H1 (cell line): ENCODE results near the gene STK32C. TPM values are rescaled to one million over a fixed set of nuclear protein-coding genes. Genes with fewer than 3 reads are reported as not detected.

Experiments used
- CTCF ChIA-PET: fragments of 300-600 bp; sonication (Branson Sonifier 250); formaldehyde crosslinking; loops from one replicate; lab custom pipeline; 2021; ENCODE audit not compliant: partially characterized antibody; lab: Charles Lee
- POLR2A ChIA-PET: fragments of 300-600 bp; sonication (Branson Sonifier 250); formaldehyde crosslinking; loops from one replicate; lab custom pipeline; 2021; ENCODE audit warnings: inconsistent platforms; ENCODE audit not compliant: partially characterized antibody; lab: Charles Lee
- DNase-seq, 2 experiments: peaks; one replicate each; pipeline versions ENCODE4 v3.0.0 to v3.0.0-alpha.2; 2010 to 2022; ENCODE audit warnings: low spot score in 2 of 2, low read depth in 1 of 2, mixed read lengths in 1 of 2
- FAIRE-seq: peaks from 2 replicates; lab custom pipeline; 2011; peaks lifted over from hg19 to GRCh38; lab: Jason Lieb, UNC
- H2AFZ ChIP-seq: 2 replicates; pipeline ENCODE4 v1.8.1; 2012; ENCODE audit warnings: low read length, inconsistent platforms
- H2AK5ac ChIP-seq: 2 replicates; pipeline ENCODE4 v1.6.1; 2013; ENCODE audit warnings: low read depth, low read length
- H2BK120ac ChIP-seq: replicated peaks from 2 replicates; pipeline ENCODE3; 2013; ENCODE audit warnings: low read depth, low read length, inconsistent platforms
- H2BK12ac ChIP-seq: 2 replicates; pipeline ENCODE4 v1.6.1; 2013; ENCODE audit warnings: low read depth, low read length
- H2BK15ac ChIP-seq: 2 replicates; pipeline ENCODE4 v1.6.1; 2013; ENCODE audit warnings: low read length
- H2BK20ac ChIP-seq: 2 replicates; pipeline ENCODE4 v1.6.1; 2013; ENCODE audit warnings: low read length
- H2BK5ac ChIP-seq: 2 replicates; pipeline ENCODE4 v1.6.1; 2013; ENCODE audit warnings: low read depth, low read length
- H3K14ac ChIP-seq: 2 replicates; pipeline ENCODE4 v1.6.1; 2013; ENCODE audit warnings: inconsistent platforms; ENCODE audit not compliant: insufficient read length
- H3K18ac ChIP-seq: 2 replicates; pipeline ENCODE4 v1.6.1; 2013; ENCODE audit warnings: low read length; ENCODE audit errors: extremely low read depth
- H3K23ac ChIP-seq: 2 replicates; pipeline ENCODE4 v1.6.1; 2013; ENCODE audit warnings: inconsistent platforms; ENCODE audit not compliant: insufficient read length
- H3K23me2 ChIP-seq: 2 replicates; pipeline ENCODE4 v1.6.1; 2013; ENCODE audit warnings: low read depth, low read length
- H3K27ac ChIP-seq: 2 replicates; pipeline ENCODE4 v1.6.1; 2011; ENCODE audit warnings: low read depth, low read length, inconsistent platforms
- H3K27me3 ChIP-seq, 4 experiments: replicated peaks in 1 of 4; 1 replicate in 1 of 4; 2 replicates in 3 of 4; pipeline versions ENCODE4 v1.6.1 to v1.8.1; 2011 to 2013; ENCODE audit warnings: low read length in 3 of 4, mild to moderate bottlenecking in 3 of 4, inconsistent platforms in 2 of 4, mixed read lengths in 2 of 4, moderate library complexity in 1 of 4; ENCODE audit not compliant: control insufficient read depth in 3 of 4, insufficient read depth in 3 of 4; ENCODE audit errors: extremely low read depth in 1 of 4
- H3K36me3 ChIP-seq, 4 experiments: 2 replicates each; pipeline versions ENCODE4 v1.6.1 to v1.8.1; 2011 to 2013; ENCODE audit warnings: mild to moderate bottlenecking in 4 of 4, low read length in 3 of 4, moderate library complexity in 2 of 4, control low read depth in 1 of 4, inconsistent platforms in 1 of 4; ENCODE audit not compliant: insufficient read depth in 4 of 4, control insufficient read depth in 2 of 4
- H3K4ac ChIP-seq: replicated peaks from 2 replicates; pipeline ENCODE3; 2013; ENCODE audit warnings: low read length, low read depth, mixed read lengths, inconsistent platforms; ENCODE audit not compliant: insufficient read length
- H3K4me1 ChIP-seq, 4 experiments: replicated peaks in 1 of 4; 1 replicate in 1 of 4; 2 replicates in 3 of 4; pipeline versions ENCODE4 v1.6.1 to v1.8.1; 2011 to 2013; ENCODE audit warnings: low read length in 3 of 4, inconsistent platforms in 2 of 4, mixed read lengths in 1 of 4; ENCODE audit not compliant: insufficient read depth in 4 of 4, control insufficient read depth in 3 of 4
- H3K4me2 ChIP-seq, 2 experiments: 2 replicates each; pipeline versions ENCODE4 v1.6.1 to v1.8.1; 2011 to 2013; ENCODE audit warnings: low read depth in 2 of 2, low read length in 2 of 2, control low read depth in 1 of 2, inconsistent platforms in 1 of 2, mild to moderate bottlenecking in 1 of 2; ENCODE audit not compliant: insufficient read depth in 1 of 2
- H3K4me3 ChIP-seq, 4 experiments: fragments of 200-600, 300-600 bp in 1 of 4; sonication (generic), shearing (Covaris generic), sonication (Bioruptor Twin) in 1 of 4; 2 replicates each; pipeline versions ENCODE4 v1.5.1 to v1.8.1; 2011 to 2016; ENCODE audit warnings: low read length in 4 of 4, low read depth in 3 of 4, control low read depth in 2 of 4, inconsistent platforms in 2 of 4, mild to moderate bottlenecking in 2 of 4, mixed read lengths in 1 of 4, moderate library complexity in 1 of 4; ENCODE audit not compliant: insufficient read depth in 2 of 4; ENCODE audit errors: extremely low read depth in 1 of 4
- H3K56ac ChIP-seq: replicated peaks from 2 replicates; pipeline ENCODE3; 2013; ENCODE audit warnings: low read depth, mild to moderate bottlenecking, mixed read lengths, low read length, inconsistent platforms; ENCODE audit not compliant: insufficient read length
- H3K79me1 ChIP-seq: 2 replicates; pipeline ENCODE4 v1.6.1; 2013; ENCODE audit warnings: low read depth, low read length, control low read depth
- H3K79me2 ChIP-seq, 2 experiments: 2 replicates each; pipeline versions ENCODE4 v1.6.1 to v1.8.1; 2012 to 2013; ENCODE audit warnings: low read length in 2 of 2, mild to moderate bottlenecking in 2 of 2, inconsistent platforms in 1 of 2; ENCODE audit not compliant: insufficient read depth in 2 of 2, control insufficient read depth in 1 of 2
- H3K9ac ChIP-seq, 4 experiments: replicated peaks in 1 of 4; 1 replicate in 1 of 4; 2 replicates in 3 of 4; pipeline versions ENCODE4 v1.6.1 to v1.8.1; 2011 to 2013; ENCODE audit warnings: low read depth in 3 of 4, low read length in 3 of 4, control low read depth in 2 of 4, mild to moderate bottlenecking in 2 of 4, moderate library complexity in 2 of 4, inconsistent platforms in 1 of 4; ENCODE audit errors: extremely low read depth in 1 of 4
- H3K9me3 ChIP-seq, 2 experiments: 2 replicates each; pipeline versions ENCODE4 v1.6.1 to v1.8.1; 2012 to 2013; ENCODE audit warnings: mild to moderate bottlenecking in 2 of 2, moderate library complexity in 2 of 2, control low read depth in 1 of 2, inconsistent platforms in 1 of 2, low read depth in 1 of 2, low read length in 1 of 2, mixed read lengths in 1 of 2; ENCODE audit not compliant: insufficient read depth in 2 of 2
- H4K20me1 ChIP-seq, 2 experiments: replicated peaks in 1 of 2; 2 replicates each; pipeline versions ENCODE3 to v1.8.1; 2011 to 2013; ENCODE audit warnings: inconsistent platforms in 2 of 2, low read length in 2 of 2, mild to moderate bottlenecking in 1 of 2; ENCODE audit not compliant: insufficient read depth in 2 of 2, control insufficient read depth in 1 of 2
- H4K5ac ChIP-seq: 2 replicates; pipeline ENCODE4 v1.6.1; 2013; ENCODE audit warnings: low read length, low read depth, mixed read lengths, inconsistent platforms; ENCODE audit not compliant: insufficient read length
- H4K8ac ChIP-seq: 2 replicates; pipeline ENCODE4 v1.8.0; 2013; ENCODE audit warnings: mild to moderate bottlenecking, moderate library complexity, low read length, inconsistent platforms; ENCODE audit not compliant: insufficient read depth; ENCODE audit errors: extremely low read depth
- H4K91ac ChIP-seq: replicated peaks from 2 replicates; pipeline ENCODE3; 2013; ENCODE audit warnings: low read length, mixed read lengths, inconsistent platforms; ENCODE audit not compliant: insufficient read length
- CHD1 ChIP-seq: IDR thresholded peaks from 2 replicates; pipeline ENCODE4 v1.6.1; 2012; ENCODE audit warnings: low read depth, low read length, improper control_type of control experiment
- KDM4A ChIP-seq: IDR thresholded peaks from one replicate; pipeline ENCODE4 v1.7.1; 2012; ENCODE audit warnings: low read depth, mild to moderate bottlenecking, moderate library complexity, low read length, inconsistent platforms; ENCODE audit not compliant: severe bottlenecking
- RBBP5 ChIP-seq: IDR thresholded peaks from 2 replicates; pipeline ENCODE4 v1.7.1; 2012; ENCODE audit warnings: low read depth, mild to moderate bottlenecking, inconsistent platforms, low read length, moderate library complexity, borderline replicate concordance
- RXRA ChIP-seq: IDR thresholded peaks from 2 replicates; pipeline ENCODE4 v1.6.1; 2011; ENCODE audit warnings: low read depth, mild to moderate bottlenecking, low read length, moderate library complexity; ENCODE audit not compliant: insufficient read depth
- SAP30 ChIP-seq: fragments of 300-600 bp; sonication (generic); IDR thresholded peaks from 2 replicates; pipeline ENCODE4 v1.7.1; 2012; ENCODE audit warnings: low read length, moderate library complexity, mild to moderate bottlenecking, inconsistent platforms; ENCODE audit not compliant: insufficient read depth, insufficient replicate concordance
- SP4 ChIP-seq: IDR thresholded peaks from 2 replicates; pipeline ENCODE4 v1.6.1; 2012; ENCODE audit warnings: low read length, inconsistent platforms
- TAF7 ChIP-seq: optimal IDR thresholded peaks from 2 replicates; pipeline ENCODE3; 2011; ENCODE audit warnings: low read depth, mild to moderate bottlenecking, inconsistent platforms, low read length, moderate library complexity, borderline replicate concordance
- WGBS, 2 experiments: shearing (Covaris generic) in 1 of 2; methylation state at CpG; one replicate each; pipeline versions ENCODE4 v1.1.6 to v1.1.7; 2013 to 2015; ENCODE audit warnings: low lambda C conversion rate in 2 of 2, mixed read lengths in 2 of 2, inconsistent platforms in 1 of 2, low coverage in 1 of 2, missing lambda C conversion rate in 1 of 2; ENCODE audit not compliant: insufficient replicate concordance in 2 of 2, insufficient coverage in 1 of 2, insufficient read length in 1 of 2; ENCODE audit errors: extremely low coverage in 1 of 2, missing lambda C conversion rate in 1 of 2; 5-methylcytosine and 5-hydroxymethylcytosine counted together
- polyA plus RNA-seq, 7 experiments: library from polyadenylated mRNA; depleted of rRNA in 3 of 7; stranded (reverse) in 5 of 7; unstranded in 2 of 7; fragments of >200 nt in 5 of 7; fragments of 200-250 nt in 2 of 7; gene quantifications; 1 replicate in 5 of 7; 2 replicates in 1 of 7; 4 replicates in 1 of 7; pipeline versions ENCODE4 v1.2.1 to v1.2.3, GENCODE V29; 2011 to 2013; ENCODE audit warnings: missing spikeins in 2 of 7, mixed read lengths in 2 of 7
- total RNA-seq: library from RNA; stranded (reverse); fragmentation: NEBNext Ultra II Directional; extraction: Animal tissue kit (Norgen Biotek cat#: 25700); gene quantifications from 2 replicates; pipeline ENCODE4 v1.2.1, GENCODE V29; 2021
- TF ChIP-seq, protein P1 (sequence below): IDR thresholded peaks from 2 replicates; pipeline ENCODE4 v1.6.1; 2011; ENCODE audit warnings: low read length, improper control_type of control experiment
- TF ChIP-seq, protein P2 (sequence below): IDR thresholded peaks from 2 replicates; pipeline ENCODE4 v1.6.1; 2011; ENCODE audit warnings: low read depth, mild to moderate bottlenecking, low read length; ENCODE audit not compliant: insufficient read depth
- TF ChIP-seq, protein P3 (sequence below): IDR thresholded peaks from 2 replicates; pipeline ENCODE4 v1.6.1; 2012; ENCODE audit warnings: low read length, inconsistent platforms

STK32C gene
- total and polyA plus RNA-seq, 2 of the 8 experiments (the other 6 are each of a cell fraction or from before 2014, with no cell fraction given), result 10.6 to 15.6 TPM

DNA sequence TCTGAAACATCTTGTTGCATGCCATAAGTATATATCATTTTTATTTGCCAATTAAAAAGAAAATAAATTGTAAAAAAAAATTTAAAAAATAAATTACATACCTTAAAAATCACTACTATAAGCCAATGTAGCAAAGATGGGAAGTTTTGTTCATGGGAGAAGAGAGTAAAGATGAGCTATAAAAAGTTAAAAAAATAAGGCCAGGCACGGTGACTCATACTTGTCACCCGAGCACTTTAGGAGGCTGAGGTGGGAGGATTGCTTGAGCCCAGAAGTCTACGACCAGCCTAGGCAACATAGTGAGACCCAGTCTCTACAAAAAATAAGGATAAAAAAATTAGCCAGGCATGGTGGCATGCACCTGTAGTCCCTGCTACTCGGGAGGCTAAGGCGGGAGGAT lies 8.4 kb upstream of the STK32C start:
- no peaks in the 10 kb centered on the region; a peak in 2 of 7 replicates for H3K4me1 ChIP-seq
- DNase-seq (no peak), FAIRE-seq (no peak)
- H3K23ac ChIP-seq, result no peak overlapping the region
- ChIA-PET POLR2A (no interaction called here), CTCF (interaction anchor here (1.0 kb wide), 1 partner anchor 37 kb away, joined by 3 read pairs; no protein-coding TSS in a partner anchor)
- no peak overlapping the region for H2BK15ac ChIP-seq
- H2BK12ac ChIP-seq, result no peak overlapping the region
- no peak overlapping the region for H3K4me3 ChIP-seq
- no peak overlapping the region for H3K9ac ChIP-seq
- no peak overlapping the region for H4K8ac ChIP-seq
- no peaks in the 10 kb centered on the region for H3K79me2 ChIP-seq
- H3K27me3 ChIP-seq, result no peaks in the 10 kb centered on the region; a peak in 1 of 7 replicates
- no peak overlapping the region for H3K4ac ChIP-seq
- H4K5ac ChIP-seq, result no peak overlapping the region
- no peak overlapping the region for H3K18ac ChIP-seq
- H3K56ac ChIP-seq, result no peak overlapping the region
- H3K14ac ChIP-seq, result no peak overlapping the region
- no peak overlapping the region for H3K4me2 ChIP-seq
- no peak overlapping the region for H2AFZ ChIP-seq
- no peak overlapping the region for H2BK20ac ChIP-seq
- H2AK5ac ChIP-seq, result no peak overlapping the region
- no peak overlapping the region for H4K91ac ChIP-seq
- no peak overlapping the region for H2BK5ac ChIP-seq
- H3K9me3 ChIP-seq, result no peaks in the 10 kb centered on the region; a peak in 1 of 4 replicates
- no peaks in the 10 kb centered on the region for H3K36me3 ChIP-seq
- no peak overlapping the region for H3K27ac ChIP-seq
- no peak overlapping the region for H2BK120ac ChIP-seq
- H3K23me2 ChIP-seq, result no peaks in the 10 kb centered on the region
- no peaks in the 10 kb centered on the region for H3K79me1 ChIP-seq
- H4K20me1 ChIP-seq, result no peaks in the 10 kb centered on the region
- WGBS, 2 experiments, result 89% methylated on average over 5 of the region's 5 CpGs; no CpG with 5 or more reads in 1 of the 2 experiments
- TF ChIP-seq SAP30 (no peak), TAF7 (no peak), RBBP5 (no peak), RXRA (no peak), KDM4A (no peak), CHD1 (no peak), SP4 (no peak)
- TF ChIP-seq, protein P1, sequence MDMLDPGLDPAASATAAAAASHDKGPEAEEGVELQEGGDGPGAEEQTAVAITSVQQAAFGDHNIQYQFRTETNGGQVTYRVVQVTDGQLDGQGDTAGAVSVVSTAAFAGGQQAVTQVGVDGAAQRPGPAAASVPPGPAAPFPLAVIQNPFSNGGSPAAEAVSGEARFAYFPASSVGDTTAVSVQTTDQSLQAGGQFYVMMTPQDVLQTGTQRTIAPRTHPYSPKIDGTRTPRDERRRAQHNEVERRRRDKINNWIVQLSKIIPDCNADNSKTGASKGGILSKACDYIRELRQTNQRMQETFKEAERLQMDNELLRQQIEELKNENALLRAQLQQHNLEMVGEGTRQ, result no peak
- TF ChIP-seq, protein P2, sequence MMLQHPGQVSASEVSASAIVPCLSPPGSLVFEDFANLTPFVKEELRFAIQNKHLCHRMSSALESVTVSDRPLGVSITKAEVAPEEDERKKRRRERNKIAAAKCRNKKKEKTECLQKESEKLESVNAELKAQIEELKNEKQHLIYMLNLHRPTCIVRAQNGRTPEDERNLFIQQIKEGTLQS, result no peak
- TF ChIP-seq, protein P3, sequence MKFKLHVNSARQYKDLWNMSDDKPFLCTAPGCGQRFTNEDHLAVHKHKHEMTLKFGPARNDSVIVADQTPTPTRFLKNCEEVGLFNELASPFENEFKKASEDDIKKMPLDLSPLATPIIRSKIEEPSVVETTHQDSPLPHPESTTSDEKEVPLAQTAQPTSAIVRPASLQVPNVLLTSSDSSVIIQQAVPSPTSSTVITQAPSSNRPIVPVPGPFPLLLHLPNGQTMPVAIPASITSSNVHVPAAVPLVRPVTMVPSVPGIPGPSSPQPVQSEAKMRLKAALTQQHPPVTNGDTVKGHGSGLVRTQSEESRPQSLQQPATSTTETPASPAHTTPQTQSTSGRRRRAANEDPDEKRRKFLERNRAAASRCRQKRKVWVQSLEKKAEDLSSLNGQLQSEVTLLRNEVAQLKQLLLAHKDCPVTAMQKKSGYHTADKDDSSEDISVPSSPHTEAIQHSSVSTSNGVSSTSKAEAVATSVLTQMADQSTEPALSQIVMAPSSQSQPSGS, result no peak
